ENCODE measurements around the gene POLR3B.

DNA sequence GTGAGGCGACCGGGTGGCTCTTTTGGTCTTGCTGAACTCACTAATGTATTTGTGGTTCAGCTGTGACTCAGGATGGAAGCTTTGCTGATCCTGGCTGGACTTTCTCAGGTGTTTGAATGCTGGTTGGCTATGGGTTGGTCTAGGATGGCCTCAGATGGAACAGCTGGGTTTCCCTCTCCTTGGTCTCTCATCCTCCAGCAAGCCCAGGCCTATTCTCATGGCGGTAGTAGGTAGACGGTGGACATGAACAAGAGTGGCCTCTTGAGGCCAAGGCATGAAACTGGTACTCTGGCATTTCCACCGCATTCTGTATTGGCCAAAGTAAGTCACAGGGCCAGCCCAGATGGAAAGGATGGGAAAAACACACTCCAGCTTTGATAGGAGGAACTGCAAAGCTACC lies 11.8 kb upstream of the POLR3B start:
- TF ChIP-seq, protein P1, sequence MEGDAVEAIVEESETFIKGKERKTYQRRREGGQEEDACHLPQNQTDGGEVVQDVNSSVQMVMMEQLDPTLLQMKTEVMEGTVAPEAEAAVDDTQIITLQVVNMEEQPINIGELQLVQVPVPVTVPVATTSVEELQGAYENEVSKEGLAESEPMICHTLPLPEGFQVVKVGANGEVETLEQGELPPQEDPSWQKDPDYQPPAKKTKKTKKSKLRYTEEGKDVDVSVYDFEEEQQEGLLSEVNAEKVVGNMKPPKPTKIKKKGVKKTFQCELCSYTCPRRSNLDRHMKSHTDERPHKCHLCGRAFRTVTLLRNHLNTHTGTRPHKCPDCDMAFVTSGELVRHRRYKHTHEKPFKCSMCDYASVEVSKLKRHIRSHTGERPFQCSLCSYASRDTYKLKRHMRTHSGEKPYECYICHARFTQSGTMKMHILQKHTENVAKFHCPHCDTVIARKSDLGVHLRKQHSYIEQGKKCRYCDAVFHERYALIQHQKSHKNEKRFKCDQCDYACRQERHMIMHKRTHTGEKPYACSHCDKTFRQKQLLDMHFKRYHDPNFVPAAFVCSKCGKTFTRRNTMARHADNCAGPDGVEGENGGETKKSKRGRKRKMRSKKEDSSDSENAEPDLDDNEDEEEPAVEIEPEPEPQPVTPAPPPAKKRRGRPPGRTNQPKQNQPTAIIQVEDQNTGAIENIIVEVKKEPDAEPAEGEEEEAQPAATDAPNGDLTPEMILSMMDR (conservative IDR thresholded peaks at IDR 0.05; ENCODE audit: low read depth in 2 of 2): peak; percentile 66 to 84
- TF ChIP-seq, protein P2, sequence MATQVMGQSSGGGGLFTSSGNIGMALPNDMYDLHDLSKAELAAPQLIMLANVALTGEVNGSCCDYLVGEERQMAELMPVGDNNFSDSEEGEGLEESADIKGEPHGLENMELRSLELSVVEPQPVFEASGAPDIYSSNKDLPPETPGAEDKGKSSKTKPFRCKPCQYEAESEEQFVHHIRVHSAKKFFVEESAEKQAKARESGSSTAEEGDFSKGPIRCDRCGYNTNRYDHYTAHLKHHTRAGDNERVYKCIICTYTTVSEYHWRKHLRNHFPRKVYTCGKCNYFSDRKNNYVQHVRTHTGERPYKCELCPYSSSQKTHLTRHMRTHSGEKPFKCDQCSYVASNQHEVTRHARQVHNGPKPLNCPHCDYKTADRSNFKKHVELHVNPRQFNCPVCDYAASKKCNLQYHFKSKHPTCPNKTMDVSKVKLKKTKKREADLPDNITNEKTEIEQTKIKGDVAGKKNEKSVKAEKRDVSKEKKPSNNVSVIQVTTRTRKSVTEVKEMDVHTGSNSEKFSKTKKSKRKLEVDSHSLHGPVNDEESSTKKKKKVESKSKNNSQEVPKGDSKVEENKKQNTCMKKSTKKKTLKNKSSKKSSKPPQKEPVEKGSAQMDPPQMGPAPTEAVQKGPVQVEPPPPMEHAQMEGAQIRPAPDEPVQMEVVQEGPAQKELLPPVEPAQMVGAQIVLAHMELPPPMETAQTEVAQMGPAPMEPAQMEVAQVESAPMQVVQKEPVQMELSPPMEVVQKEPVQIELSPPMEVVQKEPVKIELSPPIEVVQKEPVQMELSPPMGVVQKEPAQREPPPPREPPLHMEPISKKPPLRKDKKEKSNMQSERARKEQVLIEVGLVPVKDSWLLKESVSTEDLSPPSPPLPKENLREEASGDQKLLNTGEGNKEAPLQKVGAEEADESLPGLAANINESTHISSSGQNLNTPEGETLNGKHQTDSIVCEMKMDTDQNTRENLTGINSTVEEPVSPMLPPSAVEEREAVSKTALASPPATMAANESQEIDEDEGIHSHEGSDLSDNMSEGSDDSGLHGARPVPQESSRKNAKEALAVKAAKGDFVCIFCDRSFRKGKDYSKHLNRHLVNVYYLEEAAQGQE (IDR thresholded peaks at IDR 0.05; ENCODE audit: unreplicated experiment): no peak
- TF ChIP-seq POLR2AphosphoS5 (IDR thresholded peaks at IDR 0.05; ENCODE audit: low read depth) (no peak), CREB1 (CRISPR knock-in tag; IDR thresholded peaks at IDR 0.05; ENCODE audit: low read depth) (no peak), ZNF114 (CRISPR knock-in tag; IDR thresholded peaks at IDR 0.05) (no peak), JUNB (IDR thresholded peaks at IDR 0.05; ENCODE audit: unreplicated experiment) (no peak), EZH2phosphoT487 (IDR thresholded peaks at IDR 0.05; ENCODE audit: unreplicated experiment) (no peak), EZH2 (IDR thresholded peaks at IDR 0.05; ENCODE audit: low read depth, unreplicated experiment) (no peak), NANOG (IDR thresholded peaks at IDR 0.05; ENCODE audit: borderline replicate concordance) (no peak), STAT1 (IDR thresholded peaks at IDR 0.05; ENCODE audit: unreplicated experiment) (no peak), ZNF331 (CRISPR knock-in tag; IDR thresholded peaks at IDR 0.05; ENCODE audit: low read depth) (no peak)
- TF ChIP-seq, protein P3, sequence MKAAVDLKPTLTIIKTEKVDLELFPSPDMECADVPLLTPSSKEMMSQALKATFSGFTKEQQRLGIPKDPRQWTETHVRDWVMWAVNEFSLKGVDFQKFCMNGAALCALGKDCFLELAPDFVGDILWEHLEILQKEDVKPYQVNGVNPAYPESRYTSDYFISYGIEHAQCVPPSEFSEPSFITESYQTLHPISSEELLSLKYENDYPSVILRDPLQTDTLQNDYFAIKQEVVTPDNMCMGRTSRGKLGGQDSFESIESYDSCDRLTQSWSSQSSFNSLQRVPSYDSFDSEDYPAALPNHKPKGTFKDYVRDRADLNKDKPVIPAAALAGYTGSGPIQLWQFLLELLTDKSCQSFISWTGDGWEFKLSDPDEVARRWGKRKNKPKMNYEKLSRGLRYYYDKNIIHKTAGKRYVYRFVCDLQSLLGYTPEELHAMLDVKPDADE (IDR thresholded peaks at IDR 0.05): no peak

All from GM23338 (cell line).